Dendritic cell treated with granulocyte-macrophage colony-stimulating factor and Interleukin-4, amounts not matched to agents 40 ng/mL and 50 ng/mL, for 4 days (primary cell): ENCODE results near the gene F2R.
"Not testable (repeated sequence)": the region's sequence is repeated elsewhere in the genome, so short reads cannot be mapped to it uniquely, and the experiment has no call there.

Experiments used
- H3K27ac Mint-ChIP-seq: one replicate; pipeline ENCODE4 v1.8.0; 2022; ENCODE audit warnings: mild to moderate bottlenecking, mixed read lengths
- H3K27me3 Mint-ChIP-seq: one replicate; pipeline ENCODE4 v1.8.0; 2022; ENCODE audit warnings: mild to moderate bottlenecking, mixed read lengths
- H3K36me3 Mint-ChIP-seq: one replicate; pipeline ENCODE4 v1.8.0; 2022; ENCODE audit warnings: low read depth, mixed read lengths
- H3K4me1 Mint-ChIP-seq: one replicate; pipeline ENCODE4 v1.8.0; 2022; ENCODE audit warnings: low read depth, mixed read lengths
- H3K4me3 Mint-ChIP-seq: one replicate; pipeline ENCODE4 v1.8.0; 2022; ENCODE audit warnings: mild to moderate bottlenecking, moderate library complexity, mixed read lengths
- H3K9me3 Mint-ChIP-seq: one replicate; pipeline ENCODE4 v1.8.0; 2022; ENCODE audit warnings: mixed read lengths
- intact Hi-C: fragments of 100-400 bp; cut with micrococcal nuclease; formaldehyde crosslinking; loops from one replicate; pipeline ENCODE4 v1.15.0; 2022

The F2R gene

DNA sequence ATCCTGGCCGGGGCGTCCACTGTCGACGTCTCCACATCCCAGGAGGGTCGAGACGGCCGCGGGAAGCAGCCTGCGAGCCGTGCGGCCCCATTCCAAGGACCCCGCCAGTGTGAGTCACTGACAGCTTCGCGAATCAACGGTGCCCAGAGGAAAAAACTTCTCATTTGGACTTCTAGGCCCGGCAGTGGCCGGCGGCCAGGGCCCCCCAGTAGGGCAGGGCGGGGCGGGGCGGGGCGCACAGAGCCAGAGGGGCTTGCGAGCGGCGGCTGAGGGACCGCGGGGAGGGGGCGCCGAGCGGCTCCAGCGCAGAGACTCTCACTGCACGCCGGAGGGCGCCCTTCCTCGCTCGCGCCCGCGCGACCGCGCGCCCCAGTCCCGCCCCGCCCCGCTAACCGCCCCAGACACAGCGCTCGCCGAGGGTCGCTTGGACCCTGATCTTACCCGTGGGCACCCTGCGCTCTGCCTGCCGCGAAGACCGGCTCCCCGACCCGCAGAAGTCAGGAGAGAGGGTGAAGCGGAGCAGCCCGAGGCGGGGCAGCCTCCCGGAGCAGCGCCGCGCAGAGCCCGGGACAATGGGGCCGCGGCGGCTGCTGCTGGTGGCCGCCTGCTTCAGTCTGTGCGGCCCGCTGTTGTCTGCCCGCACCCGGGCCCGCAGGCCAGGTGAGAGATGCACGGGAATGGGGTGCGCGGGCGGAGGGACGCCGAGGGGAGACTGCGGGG lies at the start of gene F2R:
Gene F2R, plus strand, starts transcription at position 391 of the 720 bp plus-strand sequence. Its CDS starts 182 bp downstream, at position 573.
- peak within 1 kb of the TSS; percentile 69 for H3K27ac Mint-ChIP-seq
- no peaks in the 10 kb centered on the region for H3K9me3 Mint-ChIP-seq
- peaks cover 6% of the 10 kb centered on the region for H3K36me3 Mint-ChIP-seq
- H3K4me1 Mint-ChIP-seq, result peaks cover 26% of the 10 kb centered on the region
- peak within 1 kb of the TSS; percentile 88 for H3K4me3 Mint-ChIP-seq
- peaks cover 71% of the 10 kb centered on the region for H3K27me3 Mint-ChIP-seq
- intact Hi-C loops, result loop anchor here (5.0 kb wide), 1 partner anchor 56 kb away; no protein-coding TSS in a partner anchor

DNA sequence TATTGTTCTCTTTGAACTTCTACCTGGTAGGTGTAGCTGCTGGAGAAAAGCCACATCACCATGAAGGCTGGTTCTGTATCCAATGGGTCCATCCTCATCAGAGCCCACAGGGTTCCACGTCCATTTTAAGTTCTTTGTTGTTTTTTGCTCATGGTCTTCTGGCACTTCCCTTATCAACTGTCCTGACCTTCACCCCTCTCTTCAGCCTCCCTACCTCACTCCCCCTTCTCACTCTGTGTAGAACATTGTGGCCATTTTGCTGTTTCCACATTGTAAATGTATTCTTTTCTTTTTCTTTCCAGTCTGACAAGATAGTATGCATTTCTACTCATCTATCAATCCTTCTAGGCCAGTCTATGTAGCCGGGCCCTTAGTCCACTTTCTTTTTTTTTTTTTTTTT lies 48.4 kb upstream of the F2R start:
- no peaks in the 10 kb centered on the region for H3K27me3 Mint-ChIP-seq
- no peak overlapping the region for H3K27ac Mint-ChIP-seq
- peaks cover 90% of the 10 kb centered on the region for H3K36me3 Mint-ChIP-seq
- intact Hi-C loops, result no loop called here
- H3K9me3 Mint-ChIP-seq, result no peaks in the 10 kb centered on the region
- no peak overlapping the region for H3K4me3 Mint-ChIP-seq
- H3K4me1 Mint-ChIP-seq, result peaks cover 12% of the 10 kb centered on the region

DNA sequence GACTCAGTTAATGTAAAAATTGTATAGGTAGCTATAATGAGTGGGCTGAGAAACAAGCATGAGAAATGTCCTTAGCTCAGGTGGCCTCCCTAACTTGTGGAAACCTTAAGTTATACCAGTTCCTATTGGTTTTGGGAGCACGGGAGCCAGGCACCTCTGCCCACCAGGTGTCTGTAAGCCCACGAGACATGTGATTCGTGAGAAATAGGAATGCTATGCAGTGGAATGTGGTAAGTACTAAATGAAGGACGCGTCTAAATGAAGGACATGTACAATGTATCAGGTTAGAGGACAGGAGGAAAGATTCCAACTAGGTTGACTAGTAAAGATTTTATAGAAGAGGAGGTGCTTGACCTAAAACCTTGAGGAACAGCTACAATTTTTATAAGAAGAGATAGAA lies 46.7 kb upstream of the F2R start:
- Mint-ChIP-seq H3K4me3 (no peak overlapping the region), H3K27me3 (no peaks in the 10 kb centered on the region)

DNA sequence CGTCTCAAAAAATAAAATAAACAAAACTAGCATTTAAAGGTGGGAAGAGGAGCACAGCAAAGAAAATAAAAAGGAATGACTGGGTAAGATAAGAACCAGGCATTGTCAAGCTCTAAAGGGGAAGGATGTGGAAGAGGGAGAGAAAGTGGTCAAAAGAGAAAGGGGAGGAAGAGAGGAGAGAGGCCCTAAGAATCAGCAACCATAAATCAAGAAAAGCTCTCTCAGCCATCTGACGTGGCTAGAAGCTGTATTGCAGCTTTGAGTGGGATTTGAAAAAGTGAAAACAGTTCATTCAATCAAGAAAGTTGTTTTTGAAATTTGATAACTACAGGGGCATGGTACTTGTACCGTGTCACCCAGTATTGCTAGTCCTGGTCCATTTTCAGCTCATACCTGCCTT lies 45.4 kb upstream of the F2R start:
- intact Hi-C loops, result no loop called here
- H3K4me3 Mint-ChIP-seq, result no peak overlapping the region
- H3K27ac Mint-ChIP-seq, result no peak overlapping the region
- H3K36me3 Mint-ChIP-seq, result peaks cover 85% of the 10 kb centered on the region
- H3K27me3 Mint-ChIP-seq, result no peaks in the 10 kb centered on the region
- H3K9me3 Mint-ChIP-seq, result no peaks in the 10 kb centered on the region
- no peaks in the 10 kb centered on the region for H3K4me1 Mint-ChIP-seq

More for the DNA sequence above, 46.7 kb upstream of the F2R start:
- Mint-ChIP-seq H3K9me3 (no peaks in the 10 kb centered on the region), H3K27ac (no peak overlapping the region), H3K36me3 (peaks cover 88% of the 10 kb centered on the region), H3K4me1 (peaks cover under 1% of the 10 kb centered on the region)
- intact Hi-C loops, result no loop called here

DNA sequence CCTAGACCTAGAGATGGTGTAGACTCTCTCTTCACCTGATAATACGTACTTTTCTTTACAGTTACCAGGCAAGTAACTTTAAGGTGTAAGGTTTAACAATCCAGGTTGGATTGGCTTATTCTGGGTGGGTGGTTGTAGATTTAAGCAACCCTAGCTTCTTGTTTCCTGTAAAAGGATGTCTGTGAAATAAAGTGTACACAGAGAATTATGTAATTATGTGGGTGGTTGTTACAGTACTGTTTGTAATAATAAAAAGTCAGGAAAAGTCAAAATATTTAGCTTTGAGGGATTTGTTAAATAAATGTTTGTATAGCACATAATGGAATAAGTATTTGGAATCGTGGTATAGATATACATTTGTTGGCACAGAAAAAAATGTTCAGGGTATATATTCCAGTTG lies 43.7 kb upstream of the F2R start:
- intact Hi-C loops, result no loop called here
- H3K4me1 Mint-ChIP-seq, result no peaks in the 10 kb centered on the region
- no peaks in the 10 kb centered on the region for H3K27me3 Mint-ChIP-seq
- H3K27ac Mint-ChIP-seq, result no peak overlapping the region
- no peak overlapping the region for H3K4me3 Mint-ChIP-seq
- peaks cover 86% of the 10 kb centered on the region for H3K36me3 Mint-ChIP-seq
- H3K9me3 Mint-ChIP-seq, result no peaks in the 10 kb centered on the region

DNA sequence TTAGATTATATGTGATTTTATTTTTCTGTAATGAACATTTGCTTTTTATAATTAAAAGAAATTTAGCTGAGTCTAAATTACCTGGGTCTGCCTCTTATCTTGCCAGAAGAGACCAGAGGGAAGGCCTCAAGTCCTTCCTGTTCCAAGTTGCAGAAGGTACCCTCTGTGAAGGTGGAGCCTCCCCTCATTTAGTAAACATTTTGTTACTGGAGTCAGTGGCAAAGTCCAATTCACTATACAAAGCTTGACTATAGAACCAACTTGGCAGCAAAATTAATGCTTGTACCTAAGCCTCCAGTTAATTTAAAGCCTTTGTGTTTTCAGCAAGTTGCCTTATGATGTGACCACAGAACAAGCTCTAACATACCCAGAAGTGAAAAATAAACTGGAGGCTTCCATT lies 42.8 kb upstream of the F2R start:
- H3K4me3 Mint-ChIP-seq, result no peak overlapping the region
- H3K27me3 Mint-ChIP-seq, result no peaks in the 10 kb centered on the region
- no peaks in the 10 kb centered on the region for H3K9me3 Mint-ChIP-seq
- intact Hi-C loops, result no loop called here
- H3K27ac Mint-ChIP-seq, result no peak overlapping the region
- H3K36me3 Mint-ChIP-seq, result peaks cover 86% of the 10 kb centered on the region
- no peaks in the 10 kb centered on the region for H3K4me1 Mint-ChIP-seq

DNA sequence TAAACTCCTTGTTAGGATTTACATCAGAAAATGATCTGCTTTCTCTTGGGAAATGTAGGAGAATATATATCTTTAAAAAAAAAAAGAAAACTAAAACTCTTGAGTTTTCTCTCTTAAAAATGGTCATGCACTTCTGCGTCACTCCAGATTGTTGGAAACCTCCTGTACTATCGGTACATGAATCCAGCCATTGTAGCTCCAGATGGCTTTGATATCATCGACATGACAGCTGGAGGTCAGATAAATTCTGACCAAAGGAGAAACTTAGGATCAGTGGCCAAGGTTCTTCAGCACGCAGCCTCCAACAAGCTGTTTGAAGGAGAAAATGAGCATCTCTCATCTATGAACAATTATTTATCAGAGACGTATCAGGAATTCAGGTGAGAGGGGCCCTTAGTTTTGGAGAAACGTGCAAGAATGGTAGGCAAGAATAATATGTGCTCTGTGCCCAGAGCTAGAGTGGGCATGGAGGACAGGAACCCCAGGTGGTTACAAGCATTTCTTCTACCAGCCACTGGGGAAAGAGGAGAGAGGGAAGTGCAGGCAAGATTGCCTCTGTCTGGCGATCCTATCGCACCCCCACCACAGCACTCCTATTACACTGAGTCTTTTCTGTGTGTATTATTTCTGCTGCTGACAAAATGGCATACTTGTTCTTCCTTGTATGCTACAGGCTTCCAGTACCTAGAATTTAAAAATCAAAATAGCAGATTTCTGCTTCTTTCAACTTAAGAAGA lies 41.4 kb upstream of the F2R start:
- Mint-ChIP-seq H3K27me3 (no peaks in the 10 kb centered on the region), H3K36me3 (peaks cover 92% of the 10 kb centered on the region), H3K27ac (no peak overlapping the region), H3K4me1 (no peaks in the 10 kb centered on the region), H3K9me3 (no peaks in the 10 kb centered on the region), H3K4me3 (no peak overlapping the region)
- intact Hi-C loops, result no loop called here

DNA sequence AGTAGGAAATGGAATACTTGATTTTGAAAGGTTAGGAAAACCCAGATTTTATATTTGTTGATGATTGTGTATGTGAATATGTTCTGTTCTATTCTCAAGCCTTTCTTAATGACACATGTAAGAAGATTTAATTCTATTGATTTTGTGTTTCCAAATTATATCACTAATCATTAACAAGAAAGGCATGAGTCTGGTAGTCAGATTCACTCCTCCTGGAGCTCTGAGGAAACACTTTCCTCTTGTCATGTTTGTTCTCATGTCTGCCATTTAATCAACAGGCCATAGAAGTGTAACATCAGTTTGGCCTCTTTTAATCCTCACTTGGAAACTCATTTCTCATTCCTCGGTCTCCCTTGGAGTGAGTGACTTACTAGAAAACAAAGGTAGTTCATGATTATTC lies 40.6 kb upstream of the F2R start:
- peaks cover 92% of the 10 kb centered on the region for H3K36me3 Mint-ChIP-seq
- H3K4me3 Mint-ChIP-seq, result no peak overlapping the region
- H3K27me3 Mint-ChIP-seq, result no peaks in the 10 kb centered on the region
- H3K4me1 Mint-ChIP-seq, result no peaks in the 10 kb centered on the region
- no peaks in the 10 kb centered on the region for H3K9me3 Mint-ChIP-seq
- H3K27ac Mint-ChIP-seq, result no peak overlapping the region
- intact Hi-C loops, result no loop called here

DNA sequence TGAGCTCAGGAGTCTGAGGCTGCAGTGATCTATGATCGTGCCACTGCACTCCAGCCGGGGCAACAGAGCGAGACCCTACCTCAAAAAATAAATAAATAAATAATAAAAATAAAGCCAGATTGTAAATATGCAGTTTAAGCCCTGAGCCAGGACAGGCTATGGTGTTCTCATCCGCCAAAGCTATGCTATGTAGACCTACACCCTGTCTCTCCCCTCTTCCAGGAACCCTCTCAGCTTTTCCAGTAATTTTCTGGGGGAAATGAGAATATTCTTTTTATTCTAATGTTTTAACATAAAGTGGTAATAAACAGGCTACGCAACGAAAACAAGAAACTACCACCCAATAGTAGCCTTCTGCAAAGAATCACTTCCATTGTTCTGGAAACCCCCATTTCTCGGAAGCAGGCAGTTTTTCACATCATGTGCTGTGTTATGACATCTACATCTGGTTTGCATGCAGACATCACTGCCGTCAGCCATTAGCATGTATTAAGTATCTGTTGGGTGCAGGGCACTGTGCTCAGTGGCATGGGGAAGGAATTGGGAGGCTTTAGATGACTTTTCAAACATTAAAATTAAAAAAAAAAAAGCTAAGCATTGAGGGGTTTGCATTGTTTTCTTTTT lies 38.0 kb upstream of the F2R start:
- Mint-ChIP-seq H3K27me3 (no peaks in the 10 kb centered on the region), H3K4me3 (no peak overlapping the region), H3K9me3 (no peaks in the 10 kb centered on the region), H3K27ac (no peak overlapping the region), H3K36me3 (peaks cover 85% of the 10 kb centered on the region), H3K4me1 (no peaks in the 10 kb centered on the region)
- intact Hi-C loops, result no loop called here

DNA sequence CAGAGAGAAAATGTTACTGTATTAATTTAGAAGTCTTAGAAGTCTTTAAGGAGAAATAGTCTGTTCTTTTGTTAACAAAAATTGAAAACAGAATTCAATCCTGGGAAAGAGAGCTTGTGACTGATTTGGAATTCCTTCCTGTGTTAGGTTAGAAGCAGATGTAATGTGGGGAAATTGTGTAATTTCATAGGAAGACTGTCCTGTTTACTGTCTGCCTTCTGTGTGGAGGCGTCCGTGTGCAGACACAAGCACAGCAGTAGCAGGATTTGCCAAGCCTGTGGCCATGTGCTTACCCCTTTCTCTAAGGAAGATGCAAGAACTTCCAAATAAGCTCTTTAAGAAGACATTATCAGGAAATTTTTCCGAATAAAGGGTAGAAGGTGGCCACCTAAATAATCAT lies 36.7 kb upstream of the F2R start:
- Mint-ChIP-seq H3K9me3 (no peaks in the 10 kb centered on the region), H3K4me1 (no peaks in the 10 kb centered on the region), H3K36me3 (peaks cover 86% of the 10 kb centered on the region), H3K27me3 (no peaks in the 10 kb centered on the region), H3K4me3 (no peak overlapping the region), H3K27ac (no peak overlapping the region)
- intact Hi-C loops, result no loop called here

DNA sequence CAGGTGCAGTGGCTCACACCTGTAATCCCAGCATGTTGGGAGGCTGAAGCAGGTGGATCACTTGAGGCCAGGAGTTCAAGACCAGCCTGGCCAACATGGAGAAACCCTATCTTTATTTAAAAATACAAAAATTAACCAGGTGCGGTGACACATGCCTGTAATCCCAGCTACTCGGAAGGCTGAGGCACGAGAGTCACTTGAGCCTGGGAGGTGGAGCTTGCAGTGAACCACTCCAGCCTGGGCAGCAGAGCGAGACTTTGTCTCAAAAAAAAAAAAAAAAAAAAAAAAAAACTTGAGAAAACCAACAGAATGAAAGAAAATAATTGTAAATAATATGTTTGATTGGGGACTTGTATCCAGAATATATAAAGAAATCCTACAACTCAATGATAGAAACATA lies 35.1 kb upstream of the F2R start:
- peaks cover 87% of the 10 kb centered on the region for H3K36me3 Mint-ChIP-seq
- H3K9me3 Mint-ChIP-seq, intact Hi-C loops, H3K27me3 Mint-ChIP-seq, H3K4me1 Mint-ChIP-seq, H3K4me3 Mint-ChIP-seq, H3K27ac Mint-ChIP-seq: not testable (repeated sequence)

DNA sequence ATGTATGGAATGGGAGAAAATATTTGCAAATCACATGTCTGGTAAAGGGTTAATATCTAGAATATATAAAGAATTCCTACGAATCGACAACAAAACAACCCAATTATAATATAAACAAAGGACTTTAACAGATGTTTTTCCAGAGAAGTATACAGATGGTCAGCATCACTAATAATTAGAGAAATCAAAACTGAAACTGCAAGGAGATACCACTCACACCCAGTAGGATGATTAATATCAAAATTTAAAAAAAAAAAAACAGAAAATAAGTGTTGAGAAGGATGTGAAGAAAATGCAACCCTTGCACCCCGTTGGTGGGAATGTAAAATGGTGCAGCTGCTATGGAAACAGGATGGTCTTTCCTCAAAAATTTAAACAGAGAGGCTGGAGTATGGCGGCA lies 34.6 kb upstream of the F2R start:
- Mint-ChIP-seq H3K36me3 (peaks cover 87% of the 10 kb centered on the region), H3K9me3 (no peaks in the 10 kb centered on the region), H3K27me3 (no peaks in the 10 kb centered on the region), H3K4me1 (no peaks in the 10 kb centered on the region), H3K4me3 (no peak overlapping the region), H3K27ac (no peak overlapping the region)
- intact Hi-C loops, result no loop called here

DNA sequence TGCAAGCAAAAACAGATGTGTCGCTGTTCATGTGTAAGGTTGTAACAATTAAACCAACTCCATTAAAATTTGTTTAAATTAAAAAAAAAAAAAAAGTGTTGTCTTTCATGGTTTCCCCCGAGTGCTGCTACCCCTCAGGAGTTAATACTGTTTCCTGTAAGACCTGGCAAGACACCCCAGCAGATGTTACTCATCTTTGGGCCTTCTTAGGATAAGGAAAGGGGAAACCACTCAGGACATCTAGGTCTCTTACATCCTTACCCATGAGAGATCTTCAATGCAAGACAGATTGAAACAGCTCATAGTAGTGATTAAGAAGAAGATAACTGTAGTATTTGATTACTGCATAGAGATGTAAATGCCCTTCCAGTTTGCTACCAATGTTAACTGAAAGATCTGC lies 33.5 kb upstream of the F2R start:
- Mint-ChIP-seq H3K4me1 (no peaks in the 10 kb centered on the region), H3K36me3 (peaks cover 87% of the 10 kb centered on the region)

More for the DNA sequence above, 33.5 kb upstream of the F2R start:
- no peaks in the 10 kb centered on the region for H3K9me3 Mint-ChIP-seq
- intact Hi-C loops, result loop anchor here (2.0 kb wide), 1 partner anchor 72 kb away; no protein-coding TSS in a partner anchor
- H3K4me3 Mint-ChIP-seq, result no peak overlapping the region
- no peaks in the 10 kb centered on the region for H3K27me3 Mint-ChIP-seq
- no peak overlapping the region for H3K27ac Mint-ChIP-seq
